SK-N-SH treated with all-trans-retinoic acid at 6 μM for 48 hours (cell line): ENCODE results near the gene PRRT1.

ENCODE experiments used
- ATAC-seq: fragments of 200-7000 bp; cut with Tn5 transposase; 3 replicates; pipeline ENCODE4 v1.9.1; 2020; ENCODE audit warnings: mild to moderate bottlenecking, moderate library complexity
- ARNTL ChIP-seq: fragments of 450-650 bp; formaldehyde crosslinking; IDR thresholded peaks from 2 replicates; pipeline ENCODE4 v1.5.0; 2020; ENCODE audit warnings: low read depth, mild to moderate bottlenecking, moderate library complexity, borderline replicate concordance
- BACH2 ChIP-seq: fragments of 250-450 bp; sonication (Bioruptor Pico); IDR thresholded peaks from 2 replicates; pipeline ENCODE4 v1.9.0; 2021; ENCODE audit warnings: mild to moderate bottlenecking, borderline replicate concordance
- CREB5 ChIP-seq: fragments of 250-450 bp; sonication (Bioruptor Pico); IDR thresholded peaks from 2 replicates; pipeline ENCODE4 v1.5.1; 2020; ENCODE audit warnings: low read depth, mild to moderate bottlenecking, moderate library complexity
- CSDC2 ChIP-seq: fragments of 250-450 bp; sonication (Bioruptor Pico); IDR thresholded peaks from 2 replicates; pipeline ENCODE4 v1.5.0; 2020; ENCODE audit warnings: mild to moderate bottlenecking, moderate library complexity
- CSRNP3 ChIP-seq: fragments of 250-450 bp; sonication (Bioruptor Pico); IDR thresholded peaks from 2 replicates; pipeline ENCODE4 v1.5.1; 2021; ENCODE audit warnings: mild to moderate bottlenecking, moderate library complexity
- ESRRG ChIP-seq: fragments of 250-450 bp; sonication (Bioruptor Pico); IDR thresholded peaks from 2 replicates; pipeline ENCODE4 v1.6.1; 2021; ENCODE audit warnings: mild to moderate bottlenecking
- GLIS3 ChIP-seq: fragments of 250-450 bp; sonication (Bioruptor Pico); IDR thresholded peaks from 2 replicates; pipeline ENCODE4 v1.5.0; 2020; ENCODE audit warnings: mild to moderate bottlenecking, moderate library complexity
- ISL1 ChIP-seq: fragments of 250-450 bp; sonication (Bioruptor Pico); IDR thresholded peaks from 2 replicates; pipeline ENCODE4 v2.1.2; 2022; ENCODE audit warnings: mild to moderate bottlenecking, moderate library complexity
- OSR1 ChIP-seq: fragments of 250-450 bp; sonication (Bioruptor Pico); IDR thresholded peaks from 2 replicates; pipeline ENCODE4 v1.8.0; 2022; ENCODE audit warnings: moderate library complexity, mild to moderate bottlenecking, inconsistent platforms
- PATZ1 ChIP-seq: fragments of 250-450 bp; sonication (Bioruptor Pico); IDR thresholded peaks from 2 replicates; pipeline ENCODE4 v1.8.0; 2020; ENCODE audit warnings: mild to moderate bottlenecking, moderate library complexity, borderline replicate concordance
- PPARA ChIP-seq: fragments of 250-450 bp; sonication (Bioruptor Pico); IDR thresholded peaks from 2 replicates; pipeline ENCODE4 v1.5.0; 2020; ENCODE audit warnings: mild to moderate bottlenecking, borderline replicate concordance
- SNAI2 ChIP-seq: fragments of 250-450 bp; sonication (Bioruptor Pico); IDR thresholded peaks from 2 replicates; pipeline ENCODE4 v1.5.0; 2020; ENCODE audit warnings: mild to moderate bottlenecking, moderate library complexity
- TSHZ2 ChIP-seq: fragments of 250-450 bp; sonication (Bioruptor Pico); IDR thresholded peaks from 2 replicates; pipeline ENCODE4 v1.5.0; 2020; ENCODE audit warnings: mild to moderate bottlenecking, moderate library complexity
- ZC3H10 ChIP-seq: fragments of 250-450 bp; sonication (Bioruptor Pico); IDR thresholded peaks from 2 replicates; pipeline ENCODE4 v1.5.1; 2021; ENCODE audit warnings: mild to moderate bottlenecking, moderate library complexity
- ZFP3 ChIP-seq: fragments of 250-450 bp; sonication (Bioruptor Pico); IDR thresholded peaks from 2 replicates; pipeline ENCODE4 v1.5.0; 2020; ENCODE audit warnings: mild to moderate bottlenecking, moderate library complexity
- ZFP30 ChIP-seq: fragments of 450-650 bp; formaldehyde crosslinking; IDR thresholded peaks from 2 replicates; pipeline ENCODE4 v1.5.0; 2022; ENCODE audit warnings: mild to moderate bottlenecking, moderate library complexity
- ZNF565 ChIP-seq: fragments of 450-650 bp; formaldehyde crosslinking; conservative IDR thresholded peaks from 2 replicates; pipeline ENCODE4 v1.5.0; 2020; ENCODE audit warnings: low read depth, mild to moderate bottlenecking, moderate library complexity
- ZNF70 ChIP-seq: fragments of 450-650 bp; formaldehyde crosslinking; IDR thresholded peaks from 2 replicates; pipeline ENCODE4 v1.5.0; 2020; ENCODE audit warnings: mild to moderate bottlenecking, moderate library complexity

PRRT1 gene

GRCh38 chr6:32129297-32130088 lies 22.2 kb downstream of the PRRT1 start (continued):
- TF ChIP-seq ZNF565 (CRISPR knock-in tag) (no peak), ZC3H10 (CRISPR knock-in tag) (no peak), ZFP3 (CRISPR knock-in tag) (no peak), PPARA (CRISPR knock-in tag) (no peak), OSR1 (no peak)

GRCh38 chr6:32128751-32129296 lies 22.9 kb downstream of the PRRT1 start:
- TF ChIP-seq TSHZ2 (CRISPR knock-in tag), result no peak
- TF ChIP-seq PATZ1 (CRISPR knock-in tag), result no peak
- no peak for TF ChIP-seq CSRNP3 (CRISPR knock-in tag)
- no peak for TF ChIP-seq OSR1
- TF ChIP-seq ZNF70 (CRISPR knock-in tag), result no peak
- no peak for TF ChIP-seq PPARA (CRISPR knock-in tag)
- ATAC-seq, result no peak

GRCh38 chr6:32127717-32128592 lies 23.8 kb downstream of the PRRT1 start, which contains the start of gene ATF6B:
Gene ATF6B (minus strand): TSS chr6:32128246. CDS start chr6:32128207, 39 bp downstream.
- TF ChIP-seq CSRNP3 (CRISPR knock-in tag), result no peak
- no peak for TF ChIP-seq ZFP30
- TF ChIP-seq ZNF565 (CRISPR knock-in tag), result no peak
- no peak for TF ChIP-seq CREB5 (CRISPR knock-in tag)
- TF ChIP-seq, all 23 proteins: peak for 0
- peak; percentile 95 for ATAC-seq

GRCh38 chr6:32127409-32127716 lies 24.4 kb downstream of the PRRT1 start:
- no peak for TF ChIP-seq ESRRG (CRISPR knock-in tag)
- no peak for TF ChIP-seq ISL1
- TF ChIP-seq CREB5 (CRISPR knock-in tag), result no peak
- no peak for TF ChIP-seq GLIS3
- TF ChIP-seq ARNTL (CRISPR knock-in tag), result no peak
- no peak for TF ChIP-seq CSDC2 (CRISPR knock-in tag)
- TF ChIP-seq PATZ1 (CRISPR knock-in tag), result no peak
- no peak for TF ChIP-seq SNAI2
- no peak for TF ChIP-seq BACH2 (CRISPR knock-in tag)
- no peak for TF ChIP-seq ZC3H10 (CRISPR knock-in tag)
- no peak for TF ChIP-seq ZFP3 (CRISPR knock-in tag)
- no peak for ATAC-seq
